Measurements from ENCODE around the gene ZFYVE19.

ZFYVE19 gene

DNA sequence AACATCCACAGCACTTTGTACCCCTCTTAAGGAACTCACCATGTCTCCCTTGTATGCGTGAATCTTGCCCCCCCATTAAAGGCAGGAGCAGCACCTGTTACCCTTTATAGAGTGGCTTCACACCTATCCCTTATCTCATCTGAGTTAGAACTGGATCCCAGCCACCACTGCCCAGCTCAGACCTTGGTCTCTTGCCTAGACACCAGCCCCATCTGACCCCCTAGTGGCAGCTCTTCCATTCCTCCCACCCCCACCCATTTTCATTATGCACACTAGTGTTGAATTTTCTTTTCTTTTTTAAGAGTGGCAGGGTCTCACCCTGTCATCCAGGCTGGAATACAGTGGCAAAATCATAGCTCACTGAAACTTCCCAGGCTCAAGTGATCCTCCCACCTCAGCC is 3.2 kb upstream of the ZFYVE19 start:
- TF ChIP-seq EP300 (IDR thresholded peaks at IDR 0.05; ENCODE audit: borderline replicate concordance) (no peak), FOXM1 (IDR thresholded peaks at IDR 0.05; ENCODE audit: borderline replicate concordance, low read depth) (no peak), ZBTB7A (IDR thresholded peaks at IDR 0.05; ENCODE audit: low read depth) (no peak), CREB1 (IDR thresholded peaks at IDR 0.05; ENCODE audit: low read depth) (no peak), TAF1 (IDR thresholded peaks at IDR 0.05; ENCODE audit: low read depth) (no peak), TEAD4 (IDR thresholded peaks at IDR 0.05) (no peak), CEBPB (IDR thresholded peaks at IDR 0.05) (no peak), YY1 (IDR thresholded peaks at IDR 0.05; ENCODE audit: low read depth) (no peak), TCF12 (IDR thresholded peaks at IDR 0.05; ENCODE audit: low read depth) (no peak), NFIC (IDR thresholded peaks at IDR 0.05) (no peak), EGR1 (IDR thresholded peaks at IDR 0.05) (no peak), REST (IDR thresholded peaks at IDR 0.05; ENCODE audit: low read depth) (no peak), MAX (IDR thresholded peaks at IDR 0.05) (no peak), RAD21 (IDR thresholded peaks at IDR 0.05; ENCODE audit: low read depth) (no peak)
- TF ChIP-seq, protein P1, sequence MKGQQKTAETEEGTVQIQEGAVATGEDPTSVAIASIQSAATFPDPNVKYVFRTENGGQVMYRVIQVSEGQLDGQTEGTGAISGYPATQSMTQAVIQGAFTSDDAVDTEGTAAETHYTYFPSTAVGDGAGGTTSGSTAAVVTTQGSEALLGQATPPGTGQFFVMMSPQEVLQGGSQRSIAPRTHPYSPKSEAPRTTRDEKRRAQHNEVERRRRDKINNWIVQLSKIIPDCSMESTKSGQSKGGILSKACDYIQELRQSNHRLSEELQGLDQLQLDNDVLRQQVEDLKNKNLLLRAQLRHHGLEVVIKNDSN (IDR thresholded peaks at IDR 0.05) = no peak

- TF ChIP-seq YY1 (IDR thresholded peaks at IDR 0.05; ENCODE audit: low read depth) (no peak), TAF1 (IDR thresholded peaks at IDR 0.05; ENCODE audit: low read depth) (no peak), MAX (IDR thresholded peaks at IDR 0.05) (no peak), TEAD4 (IDR thresholded peaks at IDR 0.05) (no peak), CEBPB (IDR thresholded peaks at IDR 0.05) (no peak), RAD21 (IDR thresholded peaks at IDR 0.05; ENCODE audit: low read depth) (no peak), REST (IDR thresholded peaks at IDR 0.05; ENCODE audit: low read depth) (no peak), EP300 (IDR thresholded peaks at IDR 0.05; ENCODE audit: borderline replicate concordance) (no peak), FOXM1 (IDR thresholded peaks at IDR 0.05; ENCODE audit: borderline replicate concordance, low read depth) (no peak), NFIC (IDR thresholded peaks at IDR 0.05) (no peak), CREB1 (IDR thresholded peaks at IDR 0.05; ENCODE audit: low read depth) (no peak), TCF12 (IDR thresholded peaks at IDR 0.05; ENCODE audit: low read depth) (no peak), ZBTB7A (IDR thresholded peaks at IDR 0.05; ENCODE audit: low read depth) (no peak), EGR1 (IDR thresholded peaks at IDR 0.05) (no peak)
- TF ChIP-seq, protein P1 (IDR thresholded peaks at IDR 0.05) = no peak
Observed at GRCh38 chr15:40806672-40807027, 239 bp upstream of the ZFYVE19 start.

DNA sequence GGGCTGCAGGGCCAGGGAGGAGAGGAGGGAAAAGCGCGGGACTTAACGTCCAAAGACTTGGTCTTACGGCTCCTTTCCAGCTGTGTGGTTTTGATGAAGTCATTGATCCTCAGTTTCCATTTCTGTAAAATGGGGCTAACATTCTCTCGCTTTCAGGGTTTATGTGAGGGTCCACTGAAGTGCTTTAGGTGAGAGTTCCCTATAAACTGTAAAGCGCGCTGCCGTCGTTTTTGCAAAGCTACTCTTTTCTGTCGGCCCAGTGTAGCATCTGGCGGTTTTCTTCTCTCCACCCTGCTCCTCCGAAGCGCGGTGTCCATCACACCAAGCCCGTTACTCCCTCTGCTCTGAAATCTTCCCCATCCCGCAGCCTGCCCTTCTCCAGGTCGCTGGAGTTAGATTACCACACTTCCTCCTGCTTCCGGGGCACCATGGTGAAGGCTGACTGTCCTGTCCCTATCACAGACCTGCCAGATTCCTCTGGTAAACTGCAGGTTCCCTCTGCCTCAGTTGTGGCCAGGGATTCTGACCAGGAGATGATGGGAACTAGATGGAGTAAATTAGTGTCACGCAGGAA is 1.1 kb downstream of the ZFYVE19 start:
- TF ChIP-seq NFIC (IDR thresholded peaks at IDR 0.05) = no peak
- 0 out of 2 replicates have a peak, but pooled peaks have one; percentile 11 for TF ChIP-seq MAX (IDR thresholded peaks at IDR 0.05)

GRCh38 chr15:40808861-40809450 is 2.1 kb downstream of the ZFYVE19 start:
- TF ChIP-seq YY1 (IDR thresholded peaks at IDR 0.05; ENCODE audit: low read depth) = no peak

DNA sequence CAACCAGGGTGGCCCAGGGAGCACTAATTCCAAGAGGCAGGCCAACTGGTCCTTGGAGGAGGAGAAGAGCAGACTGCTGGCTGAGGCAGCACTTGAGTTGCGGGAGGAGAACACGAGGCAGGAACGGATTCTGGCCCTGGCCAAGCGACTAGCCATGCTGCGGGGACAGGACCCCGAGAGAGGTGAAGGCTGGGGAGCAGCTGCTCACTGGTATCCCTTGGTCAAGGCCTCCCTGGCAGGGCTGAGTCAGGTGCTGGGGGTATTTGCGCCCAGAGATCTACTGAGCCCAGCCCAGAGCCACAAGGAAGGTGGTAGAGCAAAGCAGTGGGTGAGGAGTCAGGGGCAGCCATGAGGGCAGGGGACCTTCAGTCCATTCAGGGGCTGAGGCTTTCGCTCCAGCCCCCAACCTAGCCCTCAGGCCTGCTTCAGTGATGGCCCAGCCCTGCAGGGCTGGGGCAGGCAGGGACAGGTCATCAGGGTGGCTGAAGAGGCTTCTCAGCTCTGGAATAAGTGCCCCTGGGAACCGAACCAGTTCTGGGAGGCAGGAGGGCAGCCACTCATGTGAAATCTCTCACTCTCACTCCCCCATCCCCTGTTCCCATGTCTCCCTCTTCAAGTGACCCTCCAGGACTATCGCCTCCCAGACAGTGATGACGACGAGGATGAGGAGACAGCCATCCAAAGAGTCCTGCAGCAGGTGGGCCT is 6.0 kb downstream of the ZFYVE19 start:
- TF ChIP-seq TAF1 (IDR thresholded peaks at IDR 0.05; ENCODE audit: low read depth) = no peak
- no peak for TF ChIP-seq FOXM1 (IDR thresholded peaks at IDR 0.05; ENCODE audit: borderline replicate concordance, low read depth)
- no peak for TF ChIP-seq MAX (IDR thresholded peaks at IDR 0.05)

Measured in Ishikawa (cell line).